NOMO-1 (cell line): ENCODE measurements around the gene HSDL2.
"Not testable (repeated sequence)": the region's sequence is repeated elsewhere in the genome, so short reads cannot be mapped to it uniquely, and the experiment has no call there.

ENCODE experiments used
- DNase-seq, 2 experiments: peaks; one replicate each; lab custom pipeline; 2025; ENCODE audit not compliant: unreplicated experiment in 2 of 2; lab: John Stamatoyannopoulos, UW

The HSDL2 gene

DNA sequence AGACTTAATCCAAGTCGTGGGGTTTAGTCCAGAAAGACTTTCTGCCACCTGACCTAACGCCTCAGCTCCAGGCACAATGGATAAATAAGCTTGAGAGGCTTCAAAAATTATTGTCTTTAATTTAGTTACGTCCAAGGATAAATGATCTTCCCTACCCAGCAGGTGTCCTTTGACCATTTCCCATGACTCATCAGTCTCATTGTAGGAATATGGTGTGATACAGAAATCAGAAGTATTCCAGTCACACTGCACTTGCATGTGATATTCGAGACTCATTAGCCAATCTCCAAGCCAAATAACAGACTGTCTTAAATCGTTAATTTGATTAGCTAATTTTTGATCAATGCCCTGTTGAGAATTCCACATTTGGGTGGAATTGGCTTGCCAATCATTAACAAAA is 13.2 kb downstream of the HSDL2 start:
- not testable (repeated sequence) for DNase-seq

DNA sequence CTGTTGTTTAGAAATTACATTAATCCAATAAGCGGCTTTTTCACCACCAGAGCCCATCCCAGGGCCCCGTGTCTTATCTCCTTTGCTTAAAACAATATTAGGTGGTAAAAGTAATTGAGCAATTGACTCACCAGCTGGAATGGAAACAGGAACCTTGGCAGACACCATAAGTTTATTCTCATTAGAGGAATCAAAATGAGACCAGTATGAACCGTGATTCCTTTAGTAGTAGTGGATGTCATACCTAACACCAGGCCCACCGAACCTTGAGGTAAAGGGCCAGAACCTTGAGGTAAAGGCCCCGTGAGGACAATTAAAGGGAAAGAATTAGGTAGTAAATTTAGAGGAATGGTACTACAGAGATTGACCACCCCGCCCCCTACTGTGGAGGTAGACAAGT is 16.5 kb downstream of the HSDL2 start:
- DNase-seq: no peak

DNA sequence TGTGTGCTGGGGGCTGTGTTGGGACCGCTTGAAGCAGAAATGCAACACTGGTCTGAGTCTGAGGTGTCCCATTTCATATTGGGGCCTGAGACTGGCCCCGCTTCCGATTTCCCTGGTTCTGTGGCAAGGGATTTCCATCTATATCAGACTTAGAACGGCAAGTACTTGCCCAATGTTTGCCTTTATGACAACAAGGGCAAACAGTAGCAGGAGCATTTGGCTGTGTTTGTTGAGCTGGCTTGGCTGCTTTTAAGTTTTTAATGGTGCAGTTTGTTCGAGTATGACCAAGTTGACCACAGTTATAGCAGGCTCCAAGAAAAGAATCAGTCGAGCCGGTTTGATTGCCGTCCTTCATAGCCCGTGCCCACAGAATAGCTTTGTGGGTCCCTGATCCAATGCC is 17.0 kb downstream of the HSDL2 start:
- no peak for DNase-seq

DNA sequence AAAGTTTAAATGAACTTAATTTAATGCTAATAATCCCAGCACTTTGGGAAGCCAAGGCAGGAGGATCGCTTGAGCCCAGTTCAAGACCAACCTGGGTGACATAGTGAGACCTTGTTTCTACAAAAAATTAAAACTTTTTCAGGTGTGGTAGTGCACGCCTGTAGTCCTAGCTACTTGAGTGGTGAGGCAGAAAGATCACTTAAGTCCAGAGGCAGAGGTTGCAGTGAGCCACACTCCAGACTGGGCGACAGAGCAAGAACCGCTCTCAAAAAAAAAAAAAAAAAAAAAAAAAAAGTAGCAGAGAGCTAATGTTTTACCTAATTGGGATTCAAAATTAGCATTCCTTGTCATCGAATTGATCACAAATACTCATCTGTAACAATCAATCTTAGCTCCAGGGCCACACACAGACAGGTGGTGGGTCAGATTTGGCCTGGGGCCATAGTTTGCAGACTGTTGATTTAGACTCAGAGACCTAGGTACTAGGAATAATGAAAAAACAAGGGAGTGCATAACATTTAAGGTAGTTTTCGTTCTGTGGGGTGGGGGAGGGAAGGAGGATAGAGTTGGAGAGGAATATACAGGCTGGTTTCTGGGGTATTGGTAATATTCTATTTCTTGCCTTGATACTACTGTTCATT is 21.4 kb downstream of the HSDL2 start:
- no peak for DNase-seq

DNA sequence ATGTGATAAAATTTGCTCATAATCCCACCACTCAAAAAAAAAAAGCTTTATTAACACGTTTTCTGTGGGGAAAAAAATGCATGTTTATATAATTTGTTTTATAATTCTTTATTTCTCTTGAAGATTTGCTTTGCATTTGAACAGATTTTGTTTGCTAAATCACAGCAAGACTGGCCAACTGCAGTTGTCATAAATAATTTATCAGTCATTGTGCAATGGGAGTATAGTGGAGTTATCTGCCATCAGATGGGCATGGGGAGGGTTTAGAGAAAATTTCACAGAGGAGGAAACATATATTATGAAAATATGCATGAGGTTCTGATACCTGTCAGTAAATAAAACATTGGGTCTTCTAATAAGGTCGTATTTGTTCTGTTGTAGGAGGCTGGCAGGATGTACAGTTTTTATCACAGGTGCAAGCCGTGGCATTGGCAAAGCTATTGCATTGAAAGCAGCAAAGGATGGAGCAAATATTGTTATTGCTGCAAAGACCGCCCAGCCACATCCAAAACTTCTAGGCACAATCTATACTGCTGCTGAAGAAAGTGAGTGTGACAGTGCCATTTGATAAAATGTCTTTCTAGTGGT is 23.8 kb downstream of the HSDL2 start:
- DNase-seq: no peak

DNA sequence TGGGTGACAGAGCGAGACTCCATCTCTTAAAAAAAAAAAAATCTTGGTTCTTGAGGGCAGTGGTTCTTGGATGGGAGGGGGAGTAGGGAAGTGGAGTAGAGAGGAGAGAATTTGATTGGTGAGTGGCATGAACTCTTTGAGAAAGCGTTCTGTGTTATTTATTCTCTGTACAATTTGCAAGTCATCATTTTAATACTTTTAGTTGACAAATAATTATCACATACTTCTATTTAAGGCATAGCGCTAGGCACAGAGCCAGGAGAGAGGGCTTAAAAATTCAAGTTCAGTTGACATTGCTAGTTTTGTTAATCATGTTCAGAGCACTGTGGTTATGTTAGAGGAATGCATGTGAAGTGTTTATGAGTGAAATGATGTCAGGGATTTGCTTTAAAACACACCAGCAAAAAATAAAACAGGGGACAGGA is 24.6 kb downstream of the HSDL2 start:
- DNase-seq: no peak

DNA sequence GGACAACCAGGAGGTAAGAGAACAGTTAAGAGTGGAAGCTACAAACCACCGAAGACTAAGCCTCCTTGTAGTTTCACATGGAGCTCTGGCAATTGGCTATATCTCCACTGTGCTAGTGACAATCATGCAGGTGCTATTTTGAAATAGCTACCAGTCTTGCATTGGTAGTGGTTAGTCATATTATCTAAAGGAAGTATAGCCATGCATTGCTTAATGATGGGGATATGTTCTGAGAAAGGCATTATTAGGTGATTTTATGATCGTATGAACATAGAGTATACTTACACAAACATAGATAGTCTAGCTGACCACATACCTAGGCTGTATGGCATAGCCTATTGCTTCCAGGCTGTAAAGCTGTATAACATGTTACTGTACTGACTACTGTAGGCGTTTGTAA is 28.4 kb downstream of the HSDL2 start:
- DNase-seq: peak; percentile 29 to 79

DNA sequence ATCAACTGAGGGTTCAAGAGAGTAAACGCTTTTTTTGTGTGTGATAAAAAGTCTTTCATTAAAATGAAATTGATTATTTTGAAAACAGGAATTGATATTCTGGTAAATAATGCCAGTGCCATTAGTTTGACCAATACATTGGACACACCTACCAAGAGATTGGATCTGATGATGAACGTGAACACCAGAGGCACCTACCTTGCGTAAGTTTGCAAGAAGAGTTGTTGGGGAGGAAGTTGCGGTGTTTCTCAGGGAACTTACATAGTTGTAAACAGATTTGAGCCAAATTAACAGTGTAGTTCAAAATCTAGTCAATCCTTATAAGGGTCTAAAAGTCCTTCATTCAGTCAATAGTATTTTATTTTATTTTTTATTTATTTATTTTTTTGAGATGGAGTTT is 28.9 kb downstream of the HSDL2 start:
- peak; percentile 15 to 54 for DNase-seq

DNA sequence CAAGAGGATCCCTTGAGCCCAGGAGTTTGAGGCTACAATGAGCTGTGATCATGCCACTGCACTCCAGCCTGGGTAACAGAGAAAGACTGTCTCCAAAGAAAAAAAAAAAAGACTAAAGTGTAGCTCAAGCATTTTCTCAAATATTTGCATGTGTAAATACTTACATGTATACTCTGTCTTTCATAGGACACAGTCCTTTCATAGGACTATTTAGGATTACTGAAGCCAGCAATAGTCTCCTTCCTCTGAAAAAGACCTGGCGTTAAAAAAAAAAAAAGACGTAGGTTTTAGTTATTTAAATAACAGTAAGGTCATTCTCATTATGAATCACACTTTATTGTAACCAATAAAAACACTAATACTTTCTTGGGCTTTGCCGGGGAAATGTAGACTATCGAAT is 29.9 kb downstream of the HSDL2 start:
- DNase-seq: no peak

DNA sequence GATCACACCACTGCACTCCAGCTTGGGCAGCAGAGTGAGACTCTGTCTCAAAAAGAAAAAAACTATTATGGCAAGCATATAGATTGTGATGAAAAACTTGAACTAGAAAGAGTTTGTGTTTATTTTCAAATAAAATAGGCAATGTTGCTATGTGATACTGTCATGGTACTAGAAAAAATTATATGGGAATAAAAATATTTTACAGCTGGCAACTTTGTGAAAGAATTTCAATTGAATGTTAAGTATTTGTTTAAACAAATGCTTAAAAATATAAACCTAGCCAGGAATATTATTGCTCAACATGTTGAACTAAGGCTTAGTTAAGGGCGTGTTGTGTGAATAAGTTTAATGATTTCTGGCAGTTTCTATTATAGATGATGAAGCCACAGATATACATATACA is 31.7 kb downstream of the HSDL2 start:
- no peak for DNase-seq

DNA sequence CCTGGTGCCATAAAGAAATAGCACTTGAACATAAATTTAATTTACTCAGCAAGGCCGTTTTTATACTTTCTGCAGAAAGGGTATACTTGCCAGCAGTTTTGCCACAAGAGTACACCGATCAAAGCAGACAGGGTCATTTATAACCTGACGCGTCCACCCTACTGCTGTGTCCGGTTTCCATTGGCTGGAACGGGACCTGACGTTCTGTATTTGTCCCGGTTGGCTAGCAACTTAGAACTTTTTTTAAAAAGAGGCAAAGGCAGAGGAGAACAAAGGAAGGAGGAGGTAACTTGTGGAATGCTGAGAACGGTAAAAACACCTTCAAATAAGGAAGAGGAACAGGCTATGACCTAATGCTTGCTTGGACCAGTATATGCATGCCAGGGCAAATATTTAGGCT is 33.8 kb downstream of the HSDL2 start:
- not testable (repeated sequence) for DNase-seq

DNA sequence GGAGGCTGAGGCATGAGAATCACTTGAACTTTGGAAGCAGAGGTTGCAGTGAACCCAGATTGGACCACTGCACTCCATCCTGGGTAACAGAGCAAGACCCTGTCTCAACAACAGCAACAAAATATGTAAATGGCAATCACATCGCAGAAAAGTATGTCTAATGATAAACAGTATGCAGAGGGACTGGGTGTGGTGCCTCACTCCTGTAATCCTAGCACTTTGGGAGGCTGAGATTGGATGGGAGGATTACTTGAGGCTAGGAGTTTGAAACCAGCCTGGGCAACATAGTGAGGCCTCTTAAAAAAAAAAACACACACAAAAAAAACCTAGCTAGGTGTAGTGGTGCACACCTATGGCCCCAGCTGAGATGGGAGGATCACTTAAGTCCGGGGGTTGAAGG is 40.3 kb downstream of the HSDL2 start:
- no peak for DNase-seq

DNA sequence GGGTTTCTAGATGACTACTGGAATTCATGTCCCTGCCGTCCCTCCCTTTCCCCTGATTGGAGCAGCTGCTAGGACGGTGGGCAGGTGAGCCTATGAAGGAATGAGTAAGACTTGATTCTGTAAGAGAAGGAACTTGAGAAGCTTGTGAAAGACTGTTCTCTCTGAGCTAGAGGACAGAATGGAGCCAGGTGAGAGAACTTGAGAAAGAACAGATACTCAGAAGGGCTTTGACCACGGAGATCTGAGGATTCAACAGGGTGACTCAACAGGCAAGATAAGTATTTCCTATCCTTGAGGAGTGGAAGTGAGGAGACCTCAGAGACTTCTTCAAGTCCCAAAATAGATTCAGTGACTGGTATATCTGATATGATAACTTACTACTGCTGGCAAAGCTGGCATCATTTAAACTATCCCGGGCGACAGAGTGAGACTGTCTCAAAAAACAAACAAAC is 41.9 kb downstream of the HSDL2 start:
- no peak for DNase-seq

DNA sequence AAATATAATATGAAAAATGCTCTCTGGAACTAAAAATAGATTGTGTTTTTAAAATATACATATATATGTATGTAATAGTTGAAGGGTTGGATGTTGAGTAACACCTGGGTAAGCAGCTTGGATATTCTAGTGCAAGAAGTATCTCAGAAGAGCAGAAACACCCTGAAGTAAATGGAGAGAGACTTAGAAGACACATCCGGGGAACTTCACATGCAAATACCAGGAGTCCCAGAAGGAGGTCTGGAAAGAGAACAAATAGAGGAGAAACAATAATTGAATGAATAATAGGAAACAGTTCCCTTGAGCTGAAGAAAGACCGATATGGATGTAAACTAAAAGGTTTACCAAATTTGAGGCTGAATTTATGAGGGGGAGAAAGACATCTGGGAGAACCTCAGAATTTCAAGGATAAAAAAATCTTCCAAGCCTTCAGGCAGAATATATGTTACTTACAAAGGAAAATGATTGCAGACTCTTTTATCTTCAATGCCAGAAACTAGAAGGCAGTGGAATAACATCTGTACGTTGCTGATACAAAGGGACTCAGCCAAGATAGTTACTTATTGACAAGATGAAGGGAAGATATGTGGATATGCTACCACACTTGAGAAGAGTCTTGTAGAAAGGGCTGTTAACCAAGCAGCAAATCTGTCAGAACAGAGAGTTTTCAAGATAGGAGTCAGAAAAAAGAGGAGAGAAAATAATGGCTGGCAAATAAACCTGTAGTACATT is 42.7 kb downstream of the HSDL2 start:
- DNase-seq: no peak

DNA sequence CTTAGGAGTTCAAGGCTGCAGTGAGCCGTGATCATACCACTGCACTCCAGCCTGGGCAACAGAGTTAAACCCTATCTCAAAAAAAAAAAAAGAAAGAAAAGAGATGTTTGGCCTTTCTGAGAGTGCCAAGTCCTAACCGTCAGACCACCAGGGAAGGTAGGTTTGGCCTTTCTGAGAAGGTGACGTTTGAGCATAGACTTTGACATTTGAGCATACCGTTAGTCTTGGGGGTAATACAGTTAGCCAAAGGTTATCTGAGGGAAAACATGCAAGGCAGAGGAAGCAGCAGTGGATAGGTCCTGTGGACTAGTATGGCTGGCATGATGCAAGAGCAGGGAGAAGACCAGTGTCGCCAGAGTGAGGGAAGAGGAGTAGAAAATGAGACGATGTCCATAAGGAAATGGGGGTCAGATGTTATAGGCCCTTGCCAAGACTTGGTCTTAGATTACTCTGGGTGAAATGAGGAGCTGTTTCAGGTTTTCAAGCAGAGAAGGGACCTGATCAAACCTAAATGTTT is 50.2 kb downstream of the HSDL2 start:
- no peak for DNase-seq

DNA sequence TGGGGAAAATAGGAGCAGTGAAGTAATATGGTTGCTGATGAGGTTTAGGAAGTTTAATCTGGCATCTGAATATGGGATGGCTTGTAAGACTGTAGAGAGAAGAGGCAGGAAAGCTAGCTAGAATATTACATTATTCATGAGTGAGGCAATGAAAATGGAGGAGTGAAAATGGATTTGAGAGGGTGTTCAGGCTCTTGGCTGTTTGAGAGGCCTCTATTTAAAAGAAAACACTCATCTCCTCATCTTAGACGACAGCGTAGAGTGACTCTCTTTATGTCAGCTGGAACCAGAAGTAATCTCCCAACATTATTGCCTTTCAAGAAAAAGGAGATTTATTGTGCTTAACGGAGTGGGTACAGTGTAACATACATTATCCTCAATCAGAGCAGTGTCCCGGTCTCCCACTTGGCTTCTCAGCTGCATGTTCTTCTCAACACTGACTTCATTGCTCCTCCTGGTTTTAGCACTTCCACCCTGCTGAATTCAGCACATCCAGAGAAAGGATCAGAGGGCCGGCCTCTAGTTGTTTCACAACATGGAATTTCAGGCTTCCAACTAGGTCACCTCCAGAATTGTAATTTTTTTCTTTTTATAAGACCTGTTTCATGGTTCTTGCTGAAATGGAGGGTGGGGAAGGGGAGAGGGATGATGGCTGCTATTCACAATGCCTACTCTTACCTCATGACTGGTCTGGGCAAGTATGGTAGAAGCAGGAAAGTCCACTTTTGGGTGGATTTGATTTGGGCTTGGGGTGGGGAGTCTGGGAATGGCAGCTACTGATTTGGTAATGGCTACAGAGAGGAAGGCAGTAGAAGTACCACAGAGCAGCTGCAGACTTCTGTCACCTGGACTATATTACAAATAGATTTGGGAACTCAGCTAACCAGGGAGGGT is 53.8 kb downstream of the HSDL2 start:
- no peak for DNase-seq

DNA sequence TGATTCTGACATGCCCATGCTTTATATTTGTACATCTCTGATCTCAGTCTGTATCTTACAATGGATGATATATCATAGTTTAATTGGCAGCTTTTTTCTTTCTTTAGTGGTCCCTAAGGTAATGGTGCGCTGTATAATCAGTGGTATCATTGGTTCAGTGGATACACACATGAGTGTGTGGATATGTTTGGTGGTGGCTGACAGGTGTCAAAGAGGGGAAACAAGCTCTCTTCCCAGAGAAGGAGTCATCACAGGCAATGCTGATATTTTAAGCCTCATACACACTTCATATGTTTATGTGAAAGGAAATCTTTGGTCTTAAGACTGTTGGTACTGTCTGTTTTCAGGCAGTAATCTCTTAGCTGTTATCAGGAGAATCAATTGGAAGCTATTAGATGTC is 54.6 kb downstream of the HSDL2 start:
- no peak for DNase-seq

DNA sequence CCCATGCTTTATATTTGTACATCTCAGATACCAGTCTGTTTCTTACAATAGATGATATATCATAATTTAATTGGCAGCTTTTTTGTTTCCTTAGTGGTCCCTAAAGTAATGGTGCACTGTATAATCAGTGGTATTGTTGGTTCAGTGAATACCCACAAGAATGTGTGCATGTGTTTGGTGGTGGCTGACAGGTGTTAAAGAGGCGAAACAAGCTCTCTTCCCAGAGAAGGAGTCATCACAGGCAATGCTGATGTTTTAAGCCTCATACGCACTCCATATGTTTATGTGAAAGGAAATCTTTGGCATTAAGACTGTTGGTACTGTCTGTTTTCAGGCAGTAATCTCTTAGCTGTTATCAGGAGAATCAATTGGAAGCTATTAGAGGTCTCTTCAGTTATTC is 57.5 kb downstream of the HSDL2 start:
- no peak for DNase-seq

DNA sequence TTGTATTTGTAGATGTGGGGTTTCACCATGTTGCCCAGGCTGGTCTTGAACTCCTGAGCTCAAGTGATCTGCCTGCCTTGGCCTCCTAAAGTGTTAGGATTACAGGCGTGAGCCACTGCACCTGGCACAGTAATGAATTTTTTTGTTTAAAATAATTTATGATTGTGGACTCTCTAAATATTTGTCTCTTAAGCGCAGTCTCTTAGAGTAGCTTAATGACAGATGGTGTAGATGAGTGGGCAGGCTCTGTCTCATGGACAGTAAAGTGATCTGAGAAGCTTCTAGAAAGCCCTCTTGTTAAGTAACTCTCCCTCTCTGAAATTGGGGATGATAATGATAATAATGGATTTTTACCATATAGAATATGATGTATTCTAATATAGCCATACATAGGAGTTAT is 59.3 kb downstream of the HSDL2 start:
- DNase-seq: no peak

DNA sequence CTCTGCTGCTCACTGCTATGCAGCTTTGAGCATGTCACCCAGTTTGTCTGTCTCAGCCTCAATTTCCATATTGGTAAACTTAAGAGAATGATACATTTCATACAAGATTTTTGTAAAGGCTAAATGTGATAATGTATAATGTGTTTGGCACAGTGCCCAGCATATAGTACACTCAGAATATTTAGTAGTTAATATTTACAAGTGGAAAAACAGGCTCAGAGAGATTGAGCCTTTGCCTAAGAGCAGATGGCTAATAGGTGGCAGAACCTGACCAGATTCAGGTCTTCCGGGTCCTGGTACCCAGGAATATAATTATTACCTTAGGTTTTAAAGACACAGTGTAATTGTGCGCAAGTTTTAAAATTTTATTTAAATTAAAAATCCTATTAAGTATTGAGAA is 59.9 kb downstream of the HSDL2 start:
- no peak for DNase-seq

DNA sequence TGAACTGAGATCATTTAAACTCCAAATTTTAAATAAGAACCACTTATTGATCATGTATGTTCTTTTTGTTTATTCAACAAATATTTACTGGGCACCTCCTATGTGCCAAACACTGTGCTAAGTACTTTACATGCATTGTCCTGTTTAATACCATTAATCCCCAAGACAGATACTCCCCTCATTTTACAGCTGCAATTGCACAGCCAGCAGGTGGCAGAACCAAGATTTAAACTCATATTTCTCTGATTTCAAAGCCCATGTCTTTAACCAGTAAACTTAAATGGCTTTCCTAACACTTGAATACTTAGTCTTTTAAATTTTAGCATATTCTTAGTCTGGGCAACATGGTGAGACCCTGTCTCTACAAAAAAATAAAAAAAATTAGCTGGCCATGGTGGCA is 63.3 kb downstream of the HSDL2 start:
- peak in 1 of 2 experiments; percentile 7 for DNase-seq
